Measurements from ENCODE around the gene CRB3.

DNA sequence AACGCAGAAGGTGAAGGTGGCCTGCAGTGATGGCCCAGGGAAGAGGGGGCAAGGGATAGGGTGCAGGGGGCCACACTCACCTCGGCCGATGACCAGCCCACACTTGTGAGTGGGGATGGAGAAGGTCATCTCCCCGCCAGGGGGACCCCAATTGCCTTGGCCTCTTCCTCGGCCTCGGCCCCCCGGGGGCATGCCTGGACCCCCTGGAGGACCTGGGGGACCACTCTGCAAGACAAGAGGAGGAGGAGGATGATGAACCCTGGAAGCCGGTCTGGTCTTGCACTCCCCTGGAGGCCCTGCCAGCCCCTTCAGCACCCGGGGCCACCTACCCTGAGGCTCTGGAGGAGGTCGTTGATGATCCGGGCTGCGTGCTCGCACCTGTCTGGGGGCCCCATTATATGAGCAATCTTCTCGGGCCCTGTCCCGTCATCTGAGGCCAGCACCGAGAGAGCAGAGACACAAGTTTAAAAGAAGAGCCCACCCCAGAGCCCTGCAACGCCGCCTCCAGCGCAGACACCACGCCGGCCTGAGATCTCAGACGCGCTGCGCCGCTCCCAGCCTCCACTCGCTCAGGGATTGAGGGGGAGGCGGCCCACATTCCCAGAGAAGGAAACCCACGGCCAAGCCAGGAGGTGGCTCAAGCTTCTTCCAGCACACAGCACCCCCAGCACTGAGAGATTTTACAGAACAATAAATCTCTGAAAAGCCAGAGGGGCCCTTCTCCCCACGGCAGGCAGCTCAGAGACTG lies 47.2 kb upstream of the CRB3 start:
- TF ChIP-seq, protein P1, sequence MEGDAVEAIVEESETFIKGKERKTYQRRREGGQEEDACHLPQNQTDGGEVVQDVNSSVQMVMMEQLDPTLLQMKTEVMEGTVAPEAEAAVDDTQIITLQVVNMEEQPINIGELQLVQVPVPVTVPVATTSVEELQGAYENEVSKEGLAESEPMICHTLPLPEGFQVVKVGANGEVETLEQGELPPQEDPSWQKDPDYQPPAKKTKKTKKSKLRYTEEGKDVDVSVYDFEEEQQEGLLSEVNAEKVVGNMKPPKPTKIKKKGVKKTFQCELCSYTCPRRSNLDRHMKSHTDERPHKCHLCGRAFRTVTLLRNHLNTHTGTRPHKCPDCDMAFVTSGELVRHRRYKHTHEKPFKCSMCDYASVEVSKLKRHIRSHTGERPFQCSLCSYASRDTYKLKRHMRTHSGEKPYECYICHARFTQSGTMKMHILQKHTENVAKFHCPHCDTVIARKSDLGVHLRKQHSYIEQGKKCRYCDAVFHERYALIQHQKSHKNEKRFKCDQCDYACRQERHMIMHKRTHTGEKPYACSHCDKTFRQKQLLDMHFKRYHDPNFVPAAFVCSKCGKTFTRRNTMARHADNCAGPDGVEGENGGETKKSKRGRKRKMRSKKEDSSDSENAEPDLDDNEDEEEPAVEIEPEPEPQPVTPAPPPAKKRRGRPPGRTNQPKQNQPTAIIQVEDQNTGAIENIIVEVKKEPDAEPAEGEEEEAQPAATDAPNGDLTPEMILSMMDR (IDR thresholded peaks at IDR 0.05), result no peak
- TF ChIP-seq POLR2A (IDR thresholded peaks at IDR 0.05), result no peak
- no peak for TF ChIP-seq POLR2AphosphoS5 (IDR thresholded peaks at IDR 0.05)

Data from prostate gland (tissue), 2 donors.